ENCODE measurements around the gene MEGF10. TPM values are rescaled to one million over a fixed set of nuclear protein-coding genes. Genes with fewer than 3 reads are reported as not detected.

Gene MEGF10
- total and polyA plus RNA-seq, 10 of the 15 experiments (the other 5 are each of a cell fraction or from before 2014, with no cell fraction given) = 0.03 to 0.21 (median 0.05) TPM; not detected in 5

DNA sequence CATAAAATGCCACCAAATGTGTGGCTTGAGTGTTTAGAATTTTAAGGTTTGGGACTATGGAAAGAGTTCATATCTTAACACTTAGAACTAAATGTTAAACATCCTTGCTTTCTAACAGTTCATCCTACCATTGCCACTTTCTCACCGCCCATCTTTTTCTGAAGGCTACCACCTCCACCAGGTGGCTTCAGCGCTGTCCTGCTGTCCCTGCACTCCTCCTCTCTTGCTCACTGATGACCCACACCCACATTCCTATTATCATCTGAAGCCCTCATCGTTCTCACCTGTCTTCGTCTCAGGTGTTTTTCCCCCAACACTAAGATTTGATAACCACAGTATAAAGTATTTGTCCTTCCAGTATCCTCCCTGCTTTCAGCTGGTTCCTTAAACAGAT, 7.4 kb downstream of the MEGF10 start:
- Histone ChIP-seq H3K4me2 (ENCODE audit: control insufficient read depth, insufficient read depth) (no peak overlapping the region), H3K27ac (ENCODE audit: control insufficient read depth, insufficient read depth) (no peak overlapping the region), H3K9ac (ENCODE audit: control insufficient read depth, insufficient read depth, low read length) (no peak overlapping the region), H4K20me1 (ENCODE audit: control insufficient read depth, insufficient read depth) (no peaks in the 10 kb centered on the region; the same call in 1 of the 2 replicates), H2AFZ (ENCODE audit: control insufficient read depth, low read depth, low read length) (no peak overlapping the region), H3K27me3 (replicated peaks in 1 of 2; ENCODE audit: control insufficient read depth in 2 of 2, insufficient read depth in 2 of 2, low read length in 1 of 2) (peaks cover 0 to 3% of the 10 kb centered on the region in 2 experiments; a peak in 2 of 4 replicates), H3K4me3 (no peak overlapping the region), H3K79me2 (ENCODE audit: control insufficient read depth, insufficient read depth, low read length) (no peaks in the 10 kb centered on the region), H3K4me1 (ENCODE audit: control insufficient read depth, insufficient read depth, low read length) (no peaks in the 10 kb centered on the region), H3K9me3 (replicated peaks; ENCODE audit: control insufficient read depth, insufficient read depth, low read length) (no peaks in the 10 kb centered on the region), H3K36me3 (ENCODE audit: control insufficient read depth in 2 of 2, insufficient read depth in 2 of 2, low read length in 1 of 2) (no peaks in the 10 kb centered on the region)
- no TSS peak for BruUV-seq (replicated peaks)
- ChIA-PET CTCF (no interaction called here), RAD21 (ENCODE audit: unreplicated experiment) (no interaction called here), POLR2A (no interaction called here), SMC1A (ENCODE audit: uncharacterized antibody, unreplicated experiment) (no interaction called here)
- no peak for FAIRE-seq
- TF ChIP-seq YBX1 (IDR thresholded peaks at IDR 0.05) = no peak
- TF ChIP-seq ZNF274 (IDR thresholded peaks at IDR 0.05; ENCODE audit: insufficient read depth, insufficient read length) = no peak
- TF ChIP-seq HDAC2 (IDR thresholded peaks at IDR 0.05) = no peak
- no peak for TF ChIP-seq FOS (IDR thresholded peaks at IDR 0.05; ENCODE audit: borderline replicate concordance, extremely low read depth, insufficient read length)
- no peak for TF ChIP-seq SMAD5 (IDR thresholded peaks at IDR 0.05; ENCODE audit: low read depth)
- no peak for TF ChIP-seq TCF7 (IDR thresholded peaks at IDR 0.05; ENCODE audit: borderline replicate concordance)
- TF ChIP-seq BCLAF1 (IDR thresholded peaks at IDR 0.05) = no peak
- in situ Hi-C loops (cut with MboI) = no loop called here
- 80% methylated on average over 4 of the region's 4 CpGs for WGBS (ENCODE audit: insufficient coverage, insufficient replicate concordance, low lambda C conversion rate, missing lambda C conversion rate)
- ATAC-seq = no peak
- no peak for DNase-seq (ENCODE audit: low read depth, low spot score)
- intact Hi-C loops (cut with micrococcal nuclease; ENCODE audit: unreplicated experiment) = no loop called here
